ENCODE data around the gene PRM1. TPM values are rescaled to one million over a fixed set of nuclear protein-coding genes. Genes with fewer than 3 reads are reported as not detected.

PRM1 gene
- total and polyA plus RNA-seq, 2 of the 13 experiments (the other 11 are each of a cell fraction or from before 2014, with no cell fraction given), result not detected

- TF ChIP-seq ATF2 (CRISPR knock-in tag; IDR thresholded peaks at IDR 0.05), result no peak
- no peak for TF ChIP-seq ZNF720 (CRISPR knock-in tag; IDR thresholded peaks at IDR 0.05)
- no peak for TF ChIP-seq ZNF280D (CRISPR knock-in tag; IDR thresholded peaks at IDR 0.05)
- TF ChIP-seq PRPF4 (IDR thresholded peaks at IDR 0.05; ENCODE audit: low read depth, low read length, poor library complexity, severe bottlenecking), result no peak
- no peak for TF ChIP-seq NFAT5 (CRISPR knock-in tag; IDR thresholded peaks at IDR 0.05)
- TF ChIP-seq ZBTB8A (CRISPR knock-in tag; IDR thresholded peaks at IDR 0.05; ENCODE audit: borderline replicate concordance, low read depth), result no peak
- TF ChIP-seq NRL (CRISPR knock-in tag; IDR thresholded peaks at IDR 0.05; ENCODE audit: borderline replicate concordance), result 0 out of 2 replicates have a peak, but pooled peaks have one; percentile 3
- TF ChIP-seq ISL2 (CRISPR knock-in tag; IDR thresholded peaks at IDR 0.05), result no peak
- no peak for TF ChIP-seq ZFX (CRISPR knock-in tag; IDR thresholded peaks at IDR 0.05; ENCODE audit: low read depth)
- TF ChIP-seq HIC2 (CRISPR knock-in tag; IDR thresholded peaks at IDR 0.05; ENCODE audit: low read depth), result 0 out of 2 replicates have a peak, but pooled peaks have one; percentile 9
- TF ChIP-seq TRAFD1 (CRISPR knock-in tag; IDR thresholded peaks at IDR 0.05; ENCODE audit: borderline replicate concordance), result no peak
- TF ChIP-seq CREB1 (IDR thresholded peaks at IDR 0.05), result peak; percentile 92
- no peak for TF ChIP-seq CREB1 (CRISPR knock-in tag; IDR thresholded peaks at IDR 0.05)
- TF ChIP-seq RFXAP (CRISPR knock-in tag; IDR thresholded peaks at IDR 0.05; ENCODE audit: borderline replicate concordance), result no peak
- TF ChIP-seq ZNF251 (CRISPR knock-in tag; IDR thresholded peaks at IDR 0.05), result no peak
Observed at GRCh38 chr16:11249233-11250061, 31.7 kb downstream of the PRM1 start (continued).
